ENCODE measurements around the gene PHAF1.

The PHAF1 gene

DNA sequence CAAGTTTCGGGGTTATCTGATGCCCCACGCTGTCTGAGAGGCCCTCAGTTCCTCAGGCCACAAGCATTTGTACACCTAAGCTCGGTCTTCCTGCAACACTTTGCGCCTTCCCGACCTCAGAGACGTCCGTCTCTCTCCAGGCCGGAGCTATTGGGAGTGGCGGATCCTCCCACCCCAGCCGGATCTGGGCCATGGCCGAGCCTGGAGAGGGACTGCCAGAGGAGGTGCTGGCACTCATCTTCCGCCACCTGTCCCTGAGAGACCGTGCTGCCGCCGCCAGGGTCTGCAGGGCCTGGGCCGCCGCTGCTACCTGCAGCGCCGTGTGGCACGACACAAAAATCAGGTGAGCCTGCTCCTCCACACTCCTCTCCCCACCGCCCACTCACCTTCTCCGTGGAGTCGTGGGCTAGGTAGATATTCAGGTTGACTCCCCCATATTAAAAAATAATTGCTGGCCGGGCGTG is 51.9 kb downstream of the PHAF1 start:
- FAIRE-seq (no peak), DNase-seq (ENCODE audit: insufficient read length, low spot score) (no peak)

GRCh38 chr16:67162506-67163163 is 52.9 kb downstream of the PHAF1 start:
- DNase-seq (ENCODE audit: insufficient read length, low spot score) (no peak), FAIRE-seq (no peak)

DNA sequence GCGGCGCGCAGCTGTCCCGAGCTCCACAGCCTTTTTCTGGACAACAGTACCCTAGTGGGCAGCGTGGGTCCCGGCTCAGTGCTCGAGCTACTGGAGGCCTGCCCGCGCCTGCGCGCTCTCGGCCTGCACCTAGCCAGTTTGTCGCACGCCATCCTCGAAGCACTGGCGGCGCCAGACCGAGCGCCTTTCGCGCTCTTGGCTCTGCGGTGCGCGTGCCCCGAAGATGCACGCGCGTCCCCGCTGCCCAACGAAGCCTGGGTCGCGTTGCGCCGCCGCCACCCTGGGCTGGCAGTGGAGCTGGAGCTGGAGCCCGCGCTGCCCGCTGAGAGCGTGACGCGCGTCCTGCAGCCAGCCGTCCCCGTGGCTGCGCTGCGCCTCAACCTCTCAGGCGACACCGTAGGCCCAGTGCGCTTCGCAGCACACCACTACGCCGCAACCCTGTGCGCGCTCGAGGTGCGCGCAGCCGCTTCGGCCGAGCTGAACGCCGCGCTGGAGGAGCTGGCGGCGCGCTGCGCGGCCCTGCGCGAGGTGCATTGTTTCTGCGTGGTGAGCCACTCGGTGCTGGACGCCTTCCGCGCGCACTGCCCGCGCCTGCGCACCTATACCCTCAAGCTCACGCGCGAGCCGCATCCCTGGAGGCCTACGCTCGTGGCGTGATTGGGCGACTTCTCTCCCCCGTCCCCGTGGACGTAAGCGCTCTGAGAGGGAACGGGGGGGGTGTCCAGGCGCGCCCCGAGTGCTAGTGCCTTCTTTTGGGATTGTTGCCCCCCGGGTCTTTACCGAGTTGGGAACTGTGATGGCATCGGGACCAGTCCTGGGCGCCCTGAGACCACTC is 53.6 kb downstream of the PHAF1 start:
- FAIRE-seq (peak; percentile 94), DNase-seq (ENCODE audit: insufficient read length, low spot score) (no peak)

- FAIRE-seq, result no peak
- DNase-seq (ENCODE audit: insufficient read length, low spot score), result no peak
These were observed 54.3 kb downstream of the PHAF1 start for GRCh38 chr16:67163999-67164558.

GRCh38 chr16:67164599-67165061 is 54.9 kb downstream of the PHAF1 start, which contains the start of gene HSF4:
Gene HSF4, plus strand, starts transcription at chr16:67164745. Its CDS starts 67 bp downstream, at chr16:67164812.
- no peak for DNase-seq (ENCODE audit: insufficient read length, low spot score)

DNA sequence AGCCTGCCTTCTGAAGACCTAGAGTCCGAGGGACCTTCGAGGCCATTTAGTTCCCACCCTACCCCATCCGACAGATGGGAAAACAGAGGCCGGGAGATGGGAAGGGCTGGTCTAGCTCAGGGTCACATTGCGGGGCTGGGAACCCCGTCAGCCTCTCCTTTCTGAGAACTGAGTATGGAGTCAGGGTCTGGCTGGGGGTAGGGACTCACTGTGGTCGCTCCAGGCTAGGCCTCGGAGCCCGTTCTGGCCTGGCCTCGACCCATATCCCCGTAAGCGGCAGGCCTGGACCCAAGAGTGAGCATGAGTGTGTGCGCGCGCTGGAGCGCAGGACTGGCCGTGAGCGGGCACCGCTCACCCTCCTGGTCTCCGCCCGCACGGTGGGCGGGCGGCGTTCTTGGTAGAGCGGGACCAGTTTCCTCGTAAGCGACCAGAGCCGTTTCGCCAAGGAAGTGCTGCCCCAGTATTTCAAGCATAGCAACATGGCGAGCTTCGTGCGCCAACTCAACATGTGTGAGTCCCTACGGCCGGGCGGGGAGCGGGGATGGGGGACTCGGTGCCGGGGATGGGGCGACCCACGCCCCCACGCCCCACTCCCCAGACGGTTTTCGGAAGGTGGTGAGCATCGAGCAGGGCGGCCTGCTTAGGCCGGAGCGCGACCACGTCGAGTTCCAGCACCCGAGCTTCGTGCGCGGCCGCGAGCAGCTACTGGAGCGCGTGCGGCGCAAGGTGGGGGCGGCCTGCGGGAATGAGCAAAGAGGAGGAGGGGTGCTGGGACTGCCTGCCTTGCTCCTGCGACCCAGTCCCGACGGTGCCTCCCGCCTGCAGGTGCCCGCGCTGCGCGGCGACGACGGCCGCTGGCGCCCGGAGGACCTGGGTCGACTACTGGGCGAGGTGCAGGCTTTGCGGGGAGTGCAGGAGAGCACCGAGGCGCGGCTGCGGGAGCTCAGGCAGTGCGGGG is 55.7 kb downstream of the PHAF1 start:
- DNase-seq (ENCODE audit: insufficient read length, low spot score) (no peak), FAIRE-seq (no peak)

More at GRCh38 chr16:67164599-67165061, 54.9 kb downstream of the PHAF1 start, which contains the start of gene HSF4:
- no peak for FAIRE-seq

DNA sequence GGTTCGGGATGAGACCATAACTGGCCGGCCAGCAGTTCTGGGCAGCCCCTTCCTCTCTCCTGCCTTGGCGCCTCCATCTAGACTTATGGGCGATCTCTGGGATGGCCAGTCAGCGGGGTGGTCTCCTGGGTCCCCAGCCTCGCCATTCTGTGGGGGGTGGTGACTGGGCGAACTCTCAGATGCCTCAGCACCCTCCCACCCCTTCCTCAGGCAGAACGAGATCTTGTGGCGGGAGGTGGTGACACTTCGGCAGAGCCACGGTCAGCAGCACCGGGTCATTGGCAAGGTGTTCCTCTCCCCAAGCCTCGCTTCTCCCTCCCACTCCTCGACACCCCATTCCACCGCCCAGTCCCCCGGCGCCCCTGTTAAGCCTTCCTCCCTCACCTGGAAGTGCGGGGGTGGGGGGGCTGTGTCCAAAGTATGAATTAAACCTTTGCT is 56.4 kb downstream of the PHAF1 start:
- no peak for DNase-seq (ENCODE audit: insufficient read length, low spot score)

DNA sequence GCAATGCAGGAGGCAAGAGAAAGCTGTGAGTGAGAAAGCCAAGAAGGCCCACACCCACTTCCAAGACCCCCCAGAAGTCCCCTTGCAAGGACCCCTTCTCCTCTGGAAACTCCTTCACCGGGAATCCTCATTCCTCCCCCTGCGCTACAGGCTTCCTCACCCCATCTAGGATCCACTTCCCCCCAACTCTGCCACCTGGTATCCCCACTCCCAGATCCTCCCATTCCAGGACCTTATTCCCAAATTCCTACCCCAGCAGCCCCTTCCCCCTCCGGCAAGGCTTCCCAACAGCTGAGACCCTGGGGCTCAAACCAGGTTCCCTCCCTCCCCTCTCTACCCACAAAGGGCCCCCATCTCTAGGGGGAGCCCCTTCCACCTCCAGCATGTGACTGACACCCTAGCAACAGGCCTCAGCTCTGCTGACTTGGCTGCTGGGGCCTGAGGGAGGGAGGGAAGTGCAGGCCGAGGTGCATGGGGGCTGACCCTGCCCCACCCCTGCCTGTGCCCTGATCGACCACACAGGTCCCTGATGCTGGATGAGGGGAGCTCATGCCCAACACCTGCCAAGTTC is 56.9 kb downstream of the PHAF1 start:
- FAIRE-seq (no peak), DNase-seq (ENCODE audit: insufficient read length, low spot score) (no peak)

More for the DNA sequence above, 56.4 kb downstream of the PHAF1 start:
- no peak for FAIRE-seq

GRCh38 chr16:67167588-67167987 is 57.8 kb downstream of the PHAF1 start:
- FAIRE-seq (no peak), DNase-seq (ENCODE audit: insufficient read length, low spot score) (no peak)

GRCh38 chr16:67169011-67169451 is 59.3 kb downstream of the PHAF1 start:
- no peak for DNase-seq (ENCODE audit: insufficient read length, low spot score)
- no peak for FAIRE-seq

DNA sequence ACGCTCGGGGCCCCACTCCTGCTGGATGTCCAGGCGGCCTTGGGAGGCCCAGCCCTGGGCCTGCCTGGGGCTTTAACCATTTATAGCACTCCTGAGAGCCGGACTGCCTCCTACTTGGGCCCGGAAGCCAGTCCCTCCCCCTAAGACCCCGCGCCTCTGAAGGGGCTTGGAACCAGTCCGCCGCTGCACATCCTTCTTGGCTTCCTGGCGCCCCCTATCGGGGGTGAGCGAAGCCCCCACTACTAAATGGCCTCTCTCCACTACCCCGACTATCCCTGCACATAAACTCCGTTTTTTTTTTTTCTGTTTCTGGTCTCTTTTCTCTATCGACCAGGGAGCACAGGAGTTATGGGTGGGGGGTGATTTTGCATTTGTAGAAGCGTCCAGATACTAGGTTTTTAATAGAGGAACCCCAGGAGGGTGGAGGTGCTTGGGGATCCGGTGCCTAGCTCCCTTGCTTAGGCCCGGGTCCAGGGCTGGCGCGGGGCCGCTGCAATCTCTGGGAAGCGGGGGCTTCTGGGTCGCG is 60.0 kb downstream of the PHAF1 start:
- DNase-seq (ENCODE audit: insufficient read length, low spot score) (no peak), FAIRE-seq (no peak)

DNA sequence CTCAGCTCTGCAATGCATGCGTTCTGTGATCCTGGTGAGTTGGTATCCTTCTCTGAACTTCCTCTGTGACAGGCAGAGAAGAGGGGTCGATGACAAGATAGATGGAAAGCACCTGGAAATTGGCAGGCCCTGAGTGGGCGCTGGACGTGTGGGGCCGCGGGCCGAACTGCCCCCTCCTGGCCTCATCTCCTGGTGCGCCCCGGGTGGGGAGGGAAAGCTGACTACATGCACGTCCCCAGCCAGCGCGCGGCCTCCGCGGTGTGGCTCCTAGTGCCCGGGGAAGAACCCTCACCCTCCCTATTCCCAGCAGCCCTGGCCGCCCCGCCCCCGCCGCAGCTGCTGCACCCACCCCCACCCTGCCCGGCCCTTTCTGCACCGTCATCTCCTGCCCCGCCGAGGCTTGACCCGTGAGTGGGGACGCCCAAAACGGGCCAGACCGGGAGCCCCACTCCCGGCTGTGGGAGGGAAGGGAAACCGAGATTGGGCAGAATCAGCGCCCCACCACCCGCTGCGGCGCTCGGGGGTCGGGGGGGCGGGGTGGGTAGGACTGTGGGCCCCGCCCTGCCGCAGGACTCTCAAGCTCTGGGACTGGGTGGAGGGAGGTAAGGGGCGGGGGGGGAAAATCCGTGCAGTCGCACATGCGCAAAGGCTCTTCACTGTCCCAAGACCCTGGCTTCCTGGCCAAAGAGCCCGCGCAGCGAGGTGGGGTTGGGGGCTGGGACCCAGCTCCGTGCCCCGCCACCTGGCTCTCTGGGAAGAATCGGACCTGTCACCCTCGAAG is 60.6 kb downstream of the PHAF1 start, which contains the start of gene NOL3:
NOL3 (plus strand) TSS at position 371 of the 781 bp plus-strand sequence.
- FAIRE-seq (peak; percentile 48), DNase-seq (ENCODE audit: insufficient read length, low spot score) (peak; percentile 91)

- FAIRE-seq (no peak), DNase-seq (ENCODE audit: insufficient read length, low spot score) (no peak)
These were observed 61.4 kb downstream of the PHAF1 start for GRCh38 chr16:67170949-67171649.

DNA sequence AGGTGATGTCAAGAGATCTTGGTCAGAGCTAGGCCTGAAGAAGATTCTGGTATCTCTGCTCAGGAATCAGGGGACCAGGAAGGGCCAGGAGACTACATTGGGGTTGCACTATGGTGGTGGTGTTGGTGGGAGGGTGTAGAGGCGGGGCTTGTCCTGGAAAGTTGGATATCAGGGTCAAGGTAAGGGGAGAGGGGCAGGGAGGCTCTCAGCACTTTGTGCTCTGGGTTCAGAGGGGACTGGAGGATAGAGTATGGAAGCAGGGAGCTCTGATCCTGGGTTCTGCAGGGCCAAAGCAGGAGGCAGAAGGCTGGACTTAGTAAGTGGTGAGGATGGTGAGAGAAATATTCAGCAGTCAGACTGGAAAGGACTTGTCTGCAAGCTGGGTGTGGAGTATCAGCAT is 63.6 kb downstream of the PHAF1 start:
- FAIRE-seq, result no peak
- no peak for DNase-seq (ENCODE audit: insufficient read length, low spot score)

GRCh38 chr16:67173808-67174705 is 64.3 kb downstream of the PHAF1 start:
- peak; percentile 96 for FAIRE-seq
- peak; percentile 73 for DNase-seq (ENCODE audit: insufficient read length, low spot score)

GRCh38 chr16:67174706-67175231 is 65.0 kb downstream of the PHAF1 start:
- DNase-seq (ENCODE audit: insufficient read length, low spot score) (no peak), FAIRE-seq (no peak)

DNA sequence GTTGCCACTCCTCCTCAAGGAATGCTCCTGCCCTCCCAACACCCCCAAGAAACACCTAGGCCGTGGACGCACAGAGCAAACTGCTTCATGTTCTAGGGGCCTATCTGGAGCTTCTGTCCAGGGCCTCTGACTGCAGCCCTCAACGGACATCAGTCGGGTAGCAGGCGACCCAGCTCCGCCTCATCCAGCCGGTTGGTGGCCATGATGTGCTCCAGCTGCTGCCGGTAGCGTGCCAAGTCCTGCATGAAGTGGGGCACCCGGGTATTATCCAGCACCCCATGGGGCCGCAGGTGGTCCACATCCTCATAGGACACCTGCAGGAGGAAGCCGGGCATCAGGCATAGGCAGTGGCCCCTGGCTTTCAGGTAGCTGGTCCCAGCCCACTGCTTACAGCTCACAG is 66.9 kb downstream of the PHAF1 start:
- no peak for DNase-seq (ENCODE audit: insufficient read length, low spot score)

More for the DNA sequence above, 66.9 kb downstream of the PHAF1 start:
- FAIRE-seq, result no peak
